Astrocyte (in vitro differentiated cells and primary cell): Measurements from ENCODE around the gene ASB4. TPM values are rescaled to one million over a fixed set of nuclear protein-coding genes. Genes with fewer than 3 reads are reported as not detected.

Source experiments
- DNase-seq: peaks from one replicate; pipeline ENCODE4 v3.0.0-alpha.2; 2010; ENCODE audit warnings: low read depth
- FAIRE-seq: peaks from 2 replicates; lab custom pipeline; 2011; peaks lifted over from hg19 to GRCh38; lab: Jason Lieb, UNC
- H2AFZ ChIP-seq: 2 replicates; pipeline ENCODE4 v1.6.0; 2012; ENCODE audit warnings: low read depth, low read length, inconsistent platforms
- H3K27ac ChIP-seq: 2 replicates; pipeline ENCODE4 v1.5.1; 2011; ENCODE audit warnings: low read depth, low read length, inconsistent platforms
- H3K27me3 ChIP-seq: 2 replicates; pipeline ENCODE4 v1.6.0; 2011; ENCODE audit warnings: low read length, inconsistent platforms; ENCODE audit not compliant: insufficient read depth
- H3K36me3 ChIP-seq: 2 replicates; pipeline ENCODE4 v1.5.1; 2011; ENCODE audit warnings: low read length, inconsistent platforms; ENCODE audit not compliant: insufficient read depth
- H3K4me1 ChIP-seq: 2 replicates; pipeline ENCODE4 v1.5.1; 2011; ENCODE audit warnings: low read length, inconsistent platforms; ENCODE audit not compliant: insufficient read depth
- H3K4me2 ChIP-seq: 2 replicates; pipeline ENCODE4 v1.6.0; 2012; ENCODE audit warnings: low read length, inconsistent platforms
- H3K4me3 ChIP-seq: 2 replicates; pipeline ENCODE4 v1.5.1; 2011; ENCODE audit warnings: low read depth, mild to moderate bottlenecking, low read length, inconsistent platforms; ENCODE audit not compliant: insufficient read depth
- H3K79me2 ChIP-seq: 2 replicates; pipeline ENCODE4 v1.6.0; 2012; ENCODE audit warnings: mild to moderate bottlenecking, low read length, inconsistent platforms; ENCODE audit not compliant: insufficient read depth
- H3K9ac ChIP-seq: 2 replicates; pipeline ENCODE4 v1.6.0; 2012; ENCODE audit warnings: mild to moderate bottlenecking, low read length, inconsistent platforms
- H3K9me3 ChIP-seq: 2 replicates; pipeline ENCODE4 v1.5.1; 2012; ENCODE audit warnings: low read depth, mild to moderate bottlenecking, low read length, inconsistent platforms; ENCODE audit not compliant: insufficient read depth
- H4K20me1 ChIP-seq: 2 replicates; pipeline ENCODE4 v1.6.0; 2012; ENCODE audit warnings: low read length, inconsistent platforms; ENCODE audit not compliant: insufficient read depth
- H3K27ac Mint-ChIP-seq: one replicate; pipeline ENCODE4 v1.8.0; 2021; ENCODE audit warnings: mild to moderate bottlenecking, mixed read lengths; ENCODE audit not compliant: unreplicated experiment
- H3K27me3 Mint-ChIP-seq: one replicate; pipeline ENCODE4 v1.8.0; 2021; ENCODE audit warnings: low read depth, mixed read lengths; ENCODE audit not compliant: unreplicated experiment
- H3K36me3 Mint-ChIP-seq: one replicate; pipeline ENCODE4 v1.8.0; 2021; ENCODE audit warnings: low read depth, mixed read lengths; ENCODE audit not compliant: unreplicated experiment
- H3K4me1 Mint-ChIP-seq: one replicate; pipeline ENCODE4 v1.8.0; 2021; ENCODE audit warnings: low read depth, mixed read lengths; ENCODE audit not compliant: unreplicated experiment
- H3K4me3 Mint-ChIP-seq: one replicate; pipeline ENCODE4 v1.8.0; 2021; ENCODE audit warnings: mild to moderate bottlenecking, moderate library complexity, mixed read lengths; ENCODE audit not compliant: unreplicated experiment
- H3K9me3 Mint-ChIP-seq: one replicate; pipeline ENCODE4 v1.8.0; 2021; ENCODE audit warnings: mild to moderate bottlenecking, mixed read lengths; ENCODE audit not compliant: unreplicated experiment
- EZH2 ChIP-seq: IDR thresholded peaks from 2 replicates; pipeline ENCODE4 v1.6.1; 2012; ENCODE audit warnings: mild to moderate bottlenecking, low read length, inconsistent platforms; ENCODE audit not compliant: insufficient read depth
- total RNA-seq: library from RNA; stranded (reverse); gene quantifications from 2 replicates; pipeline ENCODE4 v1.2.1, GENCODE V29; 2021
- TF ChIP-seq, protein P1 (sequence below): IDR thresholded peaks from 2 replicates; pipeline ENCODE4 v1.5.1; 2011; ENCODE audit warnings: low read depth, mild to moderate bottlenecking, inconsistent platforms, low read length, moderate library complexity; ENCODE audit not compliant: insufficient read depth

ASB4 gene
- total RNA-seq, 1 donor from 2014 or later: not detected

DNA sequence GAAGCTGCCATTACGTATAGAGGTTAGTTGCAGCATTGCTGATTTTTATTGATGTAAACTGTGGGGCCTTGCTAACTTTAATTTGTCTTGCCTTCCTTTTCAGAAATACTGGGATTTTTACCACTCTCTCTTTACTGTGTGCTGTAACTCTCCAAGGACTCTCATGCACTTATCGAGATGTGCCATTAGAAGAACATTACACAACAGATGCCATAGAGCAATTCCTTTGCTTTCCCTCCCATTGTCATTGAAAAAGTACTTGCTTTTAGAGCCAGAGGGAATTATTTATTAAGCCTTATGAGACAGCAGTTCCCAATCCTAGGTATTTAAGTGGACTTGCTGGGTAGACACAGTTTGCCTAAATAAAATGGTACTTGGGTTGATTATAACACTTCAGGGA, 51.7 kb downstream of the ASB4 start:
- H3K4me3 Mint-ChIP-seq: no peak overlapping the region
- H3K27ac Mint-ChIP-seq: no peak overlapping the region

DNA sequence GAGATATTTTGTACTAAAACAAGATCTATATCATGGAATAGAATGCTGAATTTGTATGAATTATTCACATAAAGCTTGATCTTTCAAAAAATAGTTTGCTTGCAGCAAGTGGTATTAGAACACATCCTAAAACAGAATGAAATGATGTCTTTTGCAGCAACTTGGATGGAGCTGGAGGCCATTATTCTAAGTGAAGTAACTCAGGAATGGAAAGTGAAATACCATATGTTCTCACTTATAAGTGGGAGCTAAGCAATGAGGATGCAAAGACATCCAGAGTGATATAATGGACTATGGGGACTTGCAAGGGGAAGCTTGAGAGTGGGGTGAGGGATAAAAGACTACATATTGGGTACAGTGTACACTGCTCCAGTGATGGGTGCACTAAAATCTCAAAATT, 53.7 kb downstream of the ASB4 start:
- TF ChIP-seq, protein P1, sequence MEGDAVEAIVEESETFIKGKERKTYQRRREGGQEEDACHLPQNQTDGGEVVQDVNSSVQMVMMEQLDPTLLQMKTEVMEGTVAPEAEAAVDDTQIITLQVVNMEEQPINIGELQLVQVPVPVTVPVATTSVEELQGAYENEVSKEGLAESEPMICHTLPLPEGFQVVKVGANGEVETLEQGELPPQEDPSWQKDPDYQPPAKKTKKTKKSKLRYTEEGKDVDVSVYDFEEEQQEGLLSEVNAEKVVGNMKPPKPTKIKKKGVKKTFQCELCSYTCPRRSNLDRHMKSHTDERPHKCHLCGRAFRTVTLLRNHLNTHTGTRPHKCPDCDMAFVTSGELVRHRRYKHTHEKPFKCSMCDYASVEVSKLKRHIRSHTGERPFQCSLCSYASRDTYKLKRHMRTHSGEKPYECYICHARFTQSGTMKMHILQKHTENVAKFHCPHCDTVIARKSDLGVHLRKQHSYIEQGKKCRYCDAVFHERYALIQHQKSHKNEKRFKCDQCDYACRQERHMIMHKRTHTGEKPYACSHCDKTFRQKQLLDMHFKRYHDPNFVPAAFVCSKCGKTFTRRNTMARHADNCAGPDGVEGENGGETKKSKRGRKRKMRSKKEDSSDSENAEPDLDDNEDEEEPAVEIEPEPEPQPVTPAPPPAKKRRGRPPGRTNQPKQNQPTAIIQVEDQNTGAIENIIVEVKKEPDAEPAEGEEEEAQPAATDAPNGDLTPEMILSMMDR: no peak
- TF ChIP-seq EZH2: no peak
- Histone ChIP-seq H3K27me3 (peaks cover 5% of the 10 kb centered on the region), H3K27ac (no peak overlapping the region), H3K79me2 (no peaks in the 10 kb centered on the region), H3K36me3 (no peaks in the 10 kb centered on the region), H3K4me3 (no peak overlapping the region), H3K4me2 (no peak overlapping the region), H3K9me3 (no peaks in the 10 kb centered on the region), H2AFZ (no peak overlapping the region), H3K4me1 (no peaks in the 10 kb centered on the region), H3K9ac (no peak overlapping the region), H4K20me1 (no peaks in the 10 kb centered on the region)
- Mint-ChIP-seq H3K4me1 (no peaks in the 10 kb centered on the region), H3K36me3 (no peaks in the 10 kb centered on the region), H3K4me3 (no peak overlapping the region), H3K27me3 (peaks cover 2% of the 10 kb centered on the region), H3K9me3 (no peaks in the 10 kb centered on the region), H3K27ac (no peak overlapping the region)
- FAIRE-seq: no peak
- DNase-seq: no peak

More for the DNA sequence above, 51.7 kb downstream of the ASB4 start:
- Histone ChIP-seq H3K27me3 (peaks cover 11% of the 10 kb centered on the region), H4K20me1 (no peaks in the 10 kb centered on the region), H3K36me3 (no peaks in the 10 kb centered on the region), H3K79me2 (no peaks in the 10 kb centered on the region), H3K4me3 (no peak overlapping the region), H3K4me1 (no peaks in the 10 kb centered on the region), H3K9ac (no peak overlapping the region), H3K4me2 (no peak overlapping the region), H2AFZ (no peak overlapping the region), H3K27ac (no peak overlapping the region), H3K9me3 (no peaks in the 10 kb centered on the region)
- TF ChIP-seq, protein P1: no peak
- TF ChIP-seq EZH2: no peak
- DNase-seq (no peak), FAIRE-seq (no peak)
- no peaks in the 10 kb centered on the region for H3K36me3 Mint-ChIP-seq
- H3K9me3 Mint-ChIP-seq: no peaks in the 10 kb centered on the region
- peaks cover 4% of the 10 kb centered on the region for H3K27me3 Mint-ChIP-seq
- no peaks in the 10 kb centered on the region for H3K4me1 Mint-ChIP-seq

DNA sequence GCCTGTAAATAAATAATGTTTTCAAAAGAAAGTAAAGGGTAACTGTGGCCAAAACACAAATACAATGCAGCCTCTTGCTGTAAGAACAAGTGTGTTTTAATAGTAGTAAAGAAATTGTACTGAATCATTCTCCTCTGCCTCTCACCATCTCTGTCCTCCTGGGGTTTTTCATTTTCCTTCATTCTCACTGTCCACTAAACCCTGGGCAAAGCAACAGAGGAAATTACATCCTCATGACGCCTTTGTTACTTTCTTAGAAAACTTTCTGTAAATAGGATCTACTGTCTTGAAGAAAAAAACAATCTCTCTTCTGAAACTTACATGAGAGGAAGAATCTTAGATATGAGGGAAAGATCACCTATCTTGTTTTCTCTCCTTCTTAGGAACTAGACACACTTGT, 54.6 kb downstream of the ASB4 start:
- Histone ChIP-seq H3K36me3 (no peaks in the 10 kb centered on the region), H2AFZ (no peak overlapping the region), H3K27me3 (peaks cover 5% of the 10 kb centered on the region), H3K4me2 (no peak overlapping the region), H3K27ac (no peak overlapping the region), H4K20me1 (no peaks in the 10 kb centered on the region), H3K9ac (no peak overlapping the region), H3K4me1 (no peaks in the 10 kb centered on the region), H3K79me2 (no peaks in the 10 kb centered on the region), H3K4me3 (no peak overlapping the region), H3K9me3 (no peaks in the 10 kb centered on the region)
- FAIRE-seq (no peak), DNase-seq (no peak)
- no peaks in the 10 kb centered on the region for H3K9me3 Mint-ChIP-seq
- no peaks in the 10 kb centered on the region for H3K36me3 Mint-ChIP-seq
- TF ChIP-seq EZH2: no peak
- TF ChIP-seq, protein P1: no peak
- peaks cover 1% of the 10 kb centered on the region for H3K4me1 Mint-ChIP-seq
- H3K4me3 Mint-ChIP-seq: no peak overlapping the region
- no peak overlapping the region for H3K27ac Mint-ChIP-seq
- H3K27me3 Mint-ChIP-seq: no peaks in the 10 kb centered on the region
